GM23338 (cell line): ENCODE measurements around the gene GPHN. TPM values are rescaled to one million over a fixed set of nuclear protein-coding genes. Genes with fewer than 3 reads are reported as not detected.

Experiments used
- CTCF ChIP-seq, 2 experiments: fragments of 200-600 bp in 1 of 2; sonication (generic) in 1 of 2; conservative IDR thresholded peaks; 2 replicates each; pipeline versions ENCODE4 v1.5.1 to v1.6.1; 2016 to 2017; ENCODE audit warnings: antibody characterized with exemption in 2 of 2, low read depth in 2 of 2, mild to moderate bottlenecking in 2 of 2, moderate library complexity in 1 of 2
- ETS1 ChIP-seq: IDR thresholded peaks from 2 replicates; pipeline ENCODE4 v1.6.1; 2016; ENCODE audit warnings: antibody characterized with exemption
- JUNB ChIP-seq: IDR thresholded peaks from one replicate; pipeline ENCODE4 v1.6.1; 2016; ENCODE audit warnings: antibody characterized with exemption; ENCODE audit not compliant: unreplicated experiment
- NANOG ChIP-seq: IDR thresholded peaks from 2 replicates; pipeline ENCODE4 v1.6.1; 2016; ENCODE audit warnings: antibody characterized with exemption, borderline replicate concordance
- STAT1 ChIP-seq: IDR thresholded peaks from one replicate; pipeline ENCODE4 v1.6.1; 2016; ENCODE audit warnings: antibody characterized with exemption; ENCODE audit not compliant: unreplicated experiment
- ZNF462 ChIP-seq: fragments of 250-450 bp; sonication (Bioruptor Pico); IDR thresholded peaks from 2 replicates; pipeline ENCODE4 v1.5.0; 2020; ENCODE audit warnings: mild to moderate bottlenecking, moderate library complexity
- polyA plus RNA-seq: library from polyadenylated mRNA; unstranded; fragments of >200 nt; fragmentation: Nextera tagmentation; extraction: Ambion mirVana; gene quantifications from 2 replicates; pipeline ENCODE4 v1.2.1, GENCODE V29; 2016
- total RNA-seq: library from RNA; depleted of rRNA; stranded (reverse); fragments of >200 nt; shearing (Covaris generic); gene quantifications from 2 replicates; pipeline ENCODE4 v1.2.3, GENCODE V29; 2014

Gene GPHN
- total and polyA plus RNA-seq, 2 experiments from 2014 or later = 17.6 to 20.6 TPM

GRCh38 chr14:66641861-66642635, 134.1 kb downstream of the GPHN start (continued):
- TF ChIP-seq ZNF462 (CRISPR knock-in tag) (no peak), STAT1 (no peak), ETS1 (no peak), NANOG (no peak), CTCF (conservative IDR thresholded peaks at IDR 0.05; ENCODE audit: low read depth in 2 of 2) (no peak), JUNB (no peak)
